NCI-H187 (cell line): Measurements from ENCODE around the gene MT3.
A peak's percentile ranks its signal among the peaks of the same experiment; 100 is the strongest.

Experiments
- DNase-seq, 2 experiments: peaks; one replicate each; lab custom pipeline; 2025; lab: John Stamatoyannopoulos, UW

Gene MT3

GRCh38 chr16:56589141-56590039 lies at the start of gene MT3:
Gene MT3 (plus strand): TSS chr16:56589528. CDS start chr16:56589591, 63 bp downstream.
- no peak for DNase-seq

GRCh38 chr16:56539656-56540055 lies 49.7 kb upstream of the MT3 start:
- no peak for DNase-seq

- no peak for DNase-seq
Observed at GRCh38 chr16:56542039-56542438, 47.3 kb upstream of the MT3 start.

GRCh38 chr16:56547120-56547948 lies 42.0 kb upstream of the MT3 start:
- DNase-seq, result no peak

GRCh38 chr16:56547949-56548567 lies 41.3 kb upstream of the MT3 start:
- no peak for DNase-seq

GRCh38 chr16:56549161-56549560 lies 40.2 kb upstream of the MT3 start:
- DNase-seq, result no peak

GRCh38 chr16:56549744-56550385 lies 39.5 kb upstream of the MT3 start:
- no peak for DNase-seq

- no peak for DNase-seq
Observed at GRCh38 chr16:56551796-56552738, 37.3 kb upstream of the MT3 start.

- DNase-seq, result no peak
Observed at GRCh38 chr16:56554441-56554840, 34.9 kb upstream of the MT3 start.

- no peak for DNase-seq
Observed at GRCh38 chr16:56558024-56558747, 31.1 kb upstream of the MT3 start.

- DNase-seq, result no peak
Observed at GRCh38 chr16:56559109-56559508, 30.2 kb upstream of the MT3 start.

GRCh38 chr16:56560447-56560846 lies 28.9 kb upstream of the MT3 start:
- DNase-seq, result no peak

GRCh38 chr16:56561126-56561525 lies 28.2 kb upstream of the MT3 start:
- DNase-seq, result no peak

GRCh38 chr16:56564793-56565477 lies 24.4 kb upstream of the MT3 start, which contains the start of gene MT4:
Gene MT4 (plus strand): TSS chr16:56565073. CDS start chr16:56565129, 56 bp downstream.
- DNase-seq, result no peak

GRCh38 chr16:56569971-56570370 lies 19.4 kb upstream of the MT3 start:
- DNase-seq, result no peak

GRCh38 chr16:56571525-56571924 lies 17.8 kb upstream of the MT3 start:
- no peak for DNase-seq

- DNase-seq, result no peak
Observed at GRCh38 chr16:56574625-56575024, 14.7 kb upstream of the MT3 start.

- peak in 1 of 2 experiments; percentile 20 for DNase-seq
Observed at GRCh38 chr16:56576585-56577299, 12.6 kb upstream of the MT3 start.

- no peak for DNase-seq
Observed at GRCh38 chr16:56577300-56577625, 12.1 kb upstream of the MT3 start.
